OCI-LY7 (cell line): ENCODE data around the gene SCARB1. TPM values are rescaled to one million over a fixed set of nuclear protein-coding genes. Genes with fewer than 3 reads are reported as not detected.

Source experiments
- BruUV-seq: library from RNA; stranded (reverse); fragments of 400-500 nt; replicated peaks from 2 replicates; lab custom pipeline; 2021; lab: Mats Ljungman, UMichigan
- CTCF ChIA-PET: fragments of 300-600 bp; sonication (Branson Sonifier 250); formaldehyde crosslinking; loops from one replicate; lab custom pipeline; 2022; ENCODE audit warnings: antibody characterized with exemption; ENCODE audit not compliant: unreplicated experiment; lab: Charles Lee
- POLR2A ChIA-PET: fragments of 300-600 bp; sonication (Branson Sonifier 250); formaldehyde crosslinking; loops from one replicate; lab custom pipeline; 2022; ENCODE audit warnings: antibody characterized with exemption; lab: Charles Lee
- DNase-seq: peaks from one replicate; pipeline ENCODE4 v3.0.0-alpha.2; 2015; ENCODE audit warnings: low spot score
- H2AFZ ChIP-seq: fragments of 200-600 bp; sonication (generic), shearing (Covaris generic); 2 replicates; pipeline ENCODE4 v1.6.1; 2014; ENCODE audit warnings: mild to moderate bottlenecking, antibody characterized with exemption, low read length, moderate library complexity
- H3K27ac ChIP-seq: fragments of 200-600 bp; sonication (generic); 2 replicates; pipeline ENCODE4 v1.5.1; 2014; ENCODE audit warnings: mixed run types, low read depth, mild to moderate bottlenecking, moderate library complexity, low read length, inconsistent platforms; ENCODE audit not compliant: poor library complexity, severe bottlenecking
- H3K36me3 ChIP-seq: fragments of 200-600 bp; sonication (generic); 2 replicates; pipeline ENCODE4 v1.6.1; 2014; ENCODE audit warnings: mild to moderate bottlenecking, antibody characterized with exemption, low read length, moderate library complexity, mixed read lengths; ENCODE audit not compliant: insufficient read depth
- H3K4me1 ChIP-seq: fragments of 200-600 bp; sonication (generic); 2 replicates; pipeline ENCODE4 v1.5.1; 2014; ENCODE audit warnings: mild to moderate bottlenecking, low read length; ENCODE audit not compliant: insufficient read depth, poor library complexity, severe bottlenecking
- H3K4me2 ChIP-seq: fragments of 200-600 bp; sonication (generic); 2 replicates; pipeline ENCODE4 v1.6.1; 2014; ENCODE audit warnings: mild to moderate bottlenecking, low read length
- H3K4me3 ChIP-seq: fragments of 200-600 bp; sonication (generic); 2 replicates; pipeline ENCODE4 v1.5.1; 2014; ENCODE audit warnings: mild to moderate bottlenecking, low read depth, low read length; ENCODE audit not compliant: poor library complexity, severe bottlenecking
- H3K79me2 ChIP-seq: fragments of 200-600 bp; sonication (generic); 2 replicates; pipeline ENCODE4 v1.6.1; 2016; ENCODE audit warnings: low read depth, mild to moderate bottlenecking, low read length, moderate library complexity, mixed read lengths; ENCODE audit not compliant: insufficient read depth
- H3K9me2 ChIP-seq: fragments of 200-600 bp; sonication (generic); 2 replicates; pipeline ENCODE4 v1.6.1; 2016; ENCODE audit warnings: mild to moderate bottlenecking, low read length, mixed read lengths; ENCODE audit not compliant: insufficient read depth
- H3K9me3 ChIP-seq: fragments of 200-600 bp; sonication (generic); 2 replicates; pipeline ENCODE4 v1.6.1; 2014; ENCODE audit warnings: mild to moderate bottlenecking, mixed run types, low read length, mixed read lengths
- H4K20me1 ChIP-seq: fragments of 200-600 bp; sonication (generic); 2 replicates; pipeline ENCODE4 v1.6.1; 2014; ENCODE audit warnings: mild to moderate bottlenecking, antibody characterized with exemption, low read length, moderate library complexity, mixed read lengths; ENCODE audit not compliant: insufficient read depth
- CTCF ChIP-seq: fragments of 200-600 bp; sonication (generic); conservative IDR thresholded peaks from 2 replicates; pipeline ENCODE4 v1.5.1; 2014; ENCODE audit warnings: mild to moderate bottlenecking, antibody characterized with exemption, low read length, moderate library complexity, mixed read lengths
- EZH2phosphoT487 ChIP-seq: fragments of 200-600 bp; sonication (generic); IDR thresholded peaks from 2 replicates; pipeline ENCODE4 v1.6.1; 2018; ENCODE audit warnings: low read depth, borderline replicate concordance, mild to moderate bottlenecking, mixed run types, antibody characterized with exemption, low read length, moderate library complexity, mixed read lengths
- intact Hi-C: fragments of 100-400 bp; cut with micrococcal nuclease; formaldehyde crosslinking; loops from one replicate; pipeline ENCODE4 v1.10.0; 2022; ENCODE audit not compliant: unreplicated experiment
- total RNA-seq, 2 experiments: library from RNA; depleted of rRNA in 1 of 2; stranded (reverse); fragments of >200 nt in 1 of 2; shearing (Covaris generic) in 1 of 2; gene quantifications; 2 replicates each; pipeline ENCODE4 v1.2.3, GENCODE V29; 2014 to 2022

SCARB1 gene
- total RNA-seq, 2 experiments from 2014 or later, result 42.9 to 112 TPM

GRCh38 chr12:124736115-124737039 lies 127.3 kb downstream of the SCARB1 start:
- CTCF ChIA-PET, result no interaction called here
- no peak overlapping the region for H2AFZ ChIP-seq
- TF ChIP-seq CTCF (no peak), EZH2phosphoT487 (no peak)

DNA sequence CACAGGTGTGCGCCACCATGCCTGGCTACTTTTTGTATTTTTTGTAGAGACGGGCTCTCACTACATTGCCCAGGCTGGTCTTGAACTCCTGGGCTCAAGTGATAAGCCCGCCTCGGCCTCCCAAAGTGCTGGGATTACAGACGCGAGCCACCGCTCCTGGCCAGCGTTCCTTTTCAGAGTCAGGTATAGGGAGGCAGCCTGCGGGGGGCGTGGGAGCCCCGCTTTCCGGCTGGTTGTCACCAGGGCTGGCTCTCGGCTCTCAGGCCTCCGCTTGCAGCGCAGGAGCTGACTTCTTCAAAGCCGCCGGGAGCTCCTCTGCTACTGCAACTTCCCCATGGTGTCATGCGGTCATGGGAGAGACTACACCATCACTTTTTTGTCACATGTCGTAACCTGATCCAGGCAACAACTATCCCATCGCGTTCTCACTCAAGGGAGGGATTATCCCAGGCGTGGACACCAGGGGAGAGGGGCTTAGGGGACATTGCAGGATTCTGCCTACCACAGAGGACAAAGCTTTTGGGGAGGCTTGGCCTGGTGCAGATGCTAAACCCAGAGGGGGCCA lies 129.4 kb downstream of the SCARB1 start:
- Histone ChIP-seq H2AFZ (no peak overlapping the region), H3K27ac (no peak overlapping the region), H3K4me1 (no peaks in the 10 kb centered on the region), H3K36me3 (no peaks in the 10 kb centered on the region), H3K9me3 (no peaks in the 10 kb centered on the region), H3K4me3 (no peak overlapping the region), H3K4me2 (no peak overlapping the region), H4K20me1 (no peaks in the 10 kb centered on the region), H3K9me2 (no peaks in the 10 kb centered on the region), H3K79me2 (no peaks in the 10 kb centered on the region)
- BruUV-seq, result no TSS peak
- POLR2A ChIA-PET, result no interaction called here
- DNase-seq, result no peak
- no peak for TF ChIP-seq EZH2phosphoT487
- TF ChIP-seq CTCF, result no peak
- CTCF ChIA-PET, result no interaction called here
- intact Hi-C loops, result no loop called here

More at GRCh38 chr12:124736115-124737039, 127.3 kb downstream of the SCARB1 start:
- no peak for DNase-seq
- Histone ChIP-seq H3K4me2 (no peak overlapping the region), H3K27ac (no peak overlapping the region), H3K4me3 (no peak overlapping the region), H4K20me1 (no peaks in the 10 kb centered on the region), H3K79me2 (no peaks in the 10 kb centered on the region), H3K4me1 (no peaks in the 10 kb centered on the region), H3K36me3 (no peaks in the 10 kb centered on the region), H3K9me2 (no peaks in the 10 kb centered on the region), H3K9me3 (no peaks in the 10 kb centered on the region)
- POLR2A ChIA-PET, result interaction anchor here (1.4 kb wide), 1 partner anchor 9 kb away, joined by 3 read pairs; no protein-coding TSS in a partner anchor
- no TSS peak for BruUV-seq
- intact Hi-C loops, result no loop called here
